ENCODE data around the gene IQGAP2.

Gene IQGAP2

GRCh38 chr5:76689321-76690036, 286.4 kb downstream of the IQGAP2 start:
- Histone ChIP-seq H3K27me3 (ENCODE audit: low read depth, low read length) (no peaks in the 10 kb centered on the region), H3K27ac (ENCODE audit: low read length) (no peak overlapping the region), H3K4me3 (ENCODE audit: low read depth in 1 of 2, low read length in 2 of 2) (no peak overlapping the region), H3K9me3 (ENCODE audit: control insufficient read depth in 1 of 2, low read length in 2 of 2) (no peaks in the 10 kb centered on the region), H3K4me1 (ENCODE audit: control insufficient read depth in 1 of 2, insufficient read depth in 2 of 2, low read length in 2 of 2) (peaks cover 0 to 4% of the 10 kb centered on the region in 2 donors), H3K36me3 (ENCODE audit: control insufficient read depth in 1 of 2, insufficient read depth in 2 of 2, low read length in 2 of 2) (peaks cover 0 to 8% of the 10 kb centered on the region in 2 donors)

GRCh38 chr5:76690037-76690679, 287.1 kb downstream of the IQGAP2 start:
- Histone ChIP-seq H3K27ac (ENCODE audit: low read length) (no peak overlapping the region), H3K27me3 (ENCODE audit: low read depth, low read length) (no peaks in the 10 kb centered on the region), H3K9me3 (ENCODE audit: control insufficient read depth in 1 of 2, low read length in 2 of 2) (no peaks in the 10 kb centered on the region)

GRCh38 chr5:76690704-76691466, 287.8 kb downstream of the IQGAP2 start:
- Histone ChIP-seq H3K4me3 (ENCODE audit: low read depth in 1 of 2, low read length in 2 of 2) (no peak overlapping the region), H3K9me3 (ENCODE audit: control insufficient read depth in 1 of 2, low read length in 2 of 2) (no peaks in the 10 kb centered on the region), H3K36me3 (ENCODE audit: control insufficient read depth in 1 of 2, insufficient read depth in 2 of 2, low read length in 2 of 2) (peaks cover 0 to 1% of the 10 kb centered on the region in 2 donors), H3K4me1 (ENCODE audit: control insufficient read depth in 1 of 2, insufficient read depth in 2 of 2, low read length in 2 of 2) (peaks cover 0 to 4% of the 10 kb centered on the region in 2 donors), H3K27ac (ENCODE audit: low read length) (no peak overlapping the region), H3K27me3 (ENCODE audit: low read depth, low read length) (no peaks in the 10 kb centered on the region)

More at GRCh38 chr5:76690037-76690679, 287.1 kb downstream of the IQGAP2 start:
- Histone ChIP-seq H3K4me3 (ENCODE audit: low read depth in 1 of 2, low read length in 2 of 2) (no peak overlapping the region), H3K4me1 (ENCODE audit: control insufficient read depth in 1 of 2, insufficient read depth in 2 of 2, low read length in 2 of 2) (peaks cover 0 to 4% of the 10 kb centered on the region in 2 donors), H3K36me3 (ENCODE audit: control insufficient read depth in 1 of 2, insufficient read depth in 2 of 2, low read length in 2 of 2) (peaks cover 0 to 5% of the 10 kb centered on the region in 2 donors)

GRCh38 chr5:76691467-76692273, 288.6 kb downstream of the IQGAP2 start:
- Histone ChIP-seq H3K9me3 (ENCODE audit: control insufficient read depth in 1 of 2, low read length in 2 of 2) (no peaks in the 10 kb centered on the region), H3K36me3 (ENCODE audit: control insufficient read depth in 1 of 2, insufficient read depth in 2 of 2, low read length in 2 of 2) (peaks cover 0 to 6% of the 10 kb centered on the region in 2 donors), H3K4me1 (ENCODE audit: control insufficient read depth in 1 of 2, insufficient read depth in 2 of 2, low read length in 2 of 2) (peaks cover 0 to 4% of the 10 kb centered on the region in 2 donors), H3K27me3 (ENCODE audit: low read depth, low read length) (no peaks in the 10 kb centered on the region), H3K4me3 (ENCODE audit: low read depth in 1 of 2, low read length in 2 of 2) (no peak overlapping the region), H3K27ac (ENCODE audit: low read length) (no peak overlapping the region)

GRCh38 chr5:76692274-76692540, 289.1 kb downstream of the IQGAP2 start:
- H3K27ac ChIP-seq (ENCODE audit: low read length) = no peak overlapping the region
- H3K9me3 ChIP-seq (ENCODE audit: control insufficient read depth in 1 of 2, low read length in 2 of 2) = no peaks in the 10 kb centered on the region
- H3K4me1 ChIP-seq (ENCODE audit: control insufficient read depth in 1 of 2, insufficient read depth in 2 of 2, low read length in 2 of 2) = peaks cover 0 to 4% of the 10 kb centered on the region in 2 donors
- no peaks in the 10 kb centered on the region for H3K27me3 ChIP-seq (ENCODE audit: low read depth, low read length)
- H3K4me3 ChIP-seq (ENCODE audit: low read depth in 1 of 2, low read length in 2 of 2) = no peak overlapping the region
- H3K36me3 ChIP-seq (ENCODE audit: control insufficient read depth in 1 of 2, insufficient read depth in 2 of 2, low read length in 2 of 2) = peaks cover 0 to 6% of the 10 kb centered on the region in 2 donors

- Histone ChIP-seq H3K4me3 (ENCODE audit: low read depth in 1 of 2, low read length in 2 of 2) (no peak overlapping the region), H3K27me3 (ENCODE audit: low read depth, low read length) (no peaks in the 10 kb centered on the region), H3K27ac (ENCODE audit: low read length) (no peak overlapping the region), H3K36me3 (ENCODE audit: control insufficient read depth in 1 of 2, insufficient read depth in 2 of 2, low read length in 2 of 2) (peaks cover 0 to 6% of the 10 kb centered on the region in 2 donors), H3K4me1 (ENCODE audit: control insufficient read depth in 1 of 2, insufficient read depth in 2 of 2, low read length in 2 of 2) (peaks cover 0 to 4% of the 10 kb centered on the region in 2 donors), H3K9me3 (ENCODE audit: control insufficient read depth in 1 of 2, low read length in 2 of 2) (no peaks in the 10 kb centered on the region)
Observed at GRCh38 chr5:76692651-76693050, 289.6 kb downstream of the IQGAP2 start.

- H3K27me3 ChIP-seq (ENCODE audit: low read depth, low read length) = no peaks in the 10 kb centered on the region
- H3K27ac ChIP-seq (ENCODE audit: low read length) = no peak overlapping the region
- H3K4me1 ChIP-seq (ENCODE audit: control insufficient read depth in 1 of 2, insufficient read depth in 2 of 2, low read length in 2 of 2) = peaks cover 0 to 4% of the 10 kb centered on the region in 2 donors
- H3K4me3 ChIP-seq (ENCODE audit: low read depth in 1 of 2, low read length in 2 of 2) = no peak overlapping the region
- peaks cover 0 to 11% of the 10 kb centered on the region in 2 donors for H3K36me3 ChIP-seq (ENCODE audit: control insufficient read depth in 1 of 2, insufficient read depth in 2 of 2, low read length in 2 of 2)
- H3K9me3 ChIP-seq (ENCODE audit: control insufficient read depth in 1 of 2, low read length in 2 of 2) = no peaks in the 10 kb centered on the region
Observed at GRCh38 chr5:76693141-76693540, 290.1 kb downstream of the IQGAP2 start.

- peaks cover 0 to 11% of the 10 kb centered on the region in 2 donors for H3K36me3 ChIP-seq (ENCODE audit: control insufficient read depth in 1 of 2, insufficient read depth in 2 of 2, low read length in 2 of 2)
- no peak overlapping the region for H3K27ac ChIP-seq (ENCODE audit: low read length)
- H3K4me3 ChIP-seq (ENCODE audit: low read depth in 1 of 2, low read length in 2 of 2) = no peak overlapping the region
- H3K27me3 ChIP-seq (ENCODE audit: low read depth, low read length) = no peaks in the 10 kb centered on the region
- peaks cover 0 to 4% of the 10 kb centered on the region in 2 donors for H3K4me1 ChIP-seq (ENCODE audit: control insufficient read depth in 1 of 2, insufficient read depth in 2 of 2, low read length in 2 of 2)
- H3K9me3 ChIP-seq (ENCODE audit: control insufficient read depth in 1 of 2, low read length in 2 of 2) = no peaks in the 10 kb centered on the region
Observed at GRCh38 chr5:76694317-76694716, 291.2 kb downstream of the IQGAP2 start.

- no peak overlapping the region for H3K4me3 ChIP-seq (ENCODE audit: low read depth in 1 of 2, low read length in 2 of 2)
- peaks cover 0 to 11% of the 10 kb centered on the region in 2 donors for H3K36me3 ChIP-seq (ENCODE audit: control insufficient read depth in 1 of 2, insufficient read depth in 2 of 2, low read length in 2 of 2)
- peaks cover 0 to 4% of the 10 kb centered on the region in 2 donors for H3K4me1 ChIP-seq (ENCODE audit: control insufficient read depth in 1 of 2, insufficient read depth in 2 of 2, low read length in 2 of 2)
- no peak overlapping the region for H3K27ac ChIP-seq (ENCODE audit: low read length)
- no peaks in the 10 kb centered on the region for H3K27me3 ChIP-seq (ENCODE audit: low read depth, low read length)
- no peaks in the 10 kb centered on the region for H3K9me3 ChIP-seq (ENCODE audit: control insufficient read depth in 1 of 2, low read length in 2 of 2)
Observed at GRCh38 chr5:76695346-76695745, 292.3 kb downstream of the IQGAP2 start.

- H3K27ac ChIP-seq (ENCODE audit: low read length) = no peak overlapping the region
- H3K27me3 ChIP-seq (ENCODE audit: low read depth, low read length) = no peaks in the 10 kb centered on the region
- peaks cover 0 to 2% of the 10 kb centered on the region in 2 donors for H3K4me1 ChIP-seq (ENCODE audit: control insufficient read depth in 1 of 2, insufficient read depth in 2 of 2, low read length in 2 of 2)
- H3K9me3 ChIP-seq (ENCODE audit: control insufficient read depth in 1 of 2, low read length in 2 of 2) = no peaks in the 10 kb centered on the region
- no peak overlapping the region for H3K4me3 ChIP-seq (ENCODE audit: low read depth in 1 of 2, low read length in 2 of 2)
- H3K36me3 ChIP-seq (ENCODE audit: control insufficient read depth in 1 of 2, insufficient read depth in 2 of 2, low read length in 2 of 2) = peaks cover 0 to 11% of the 10 kb centered on the region in 2 donors
Observed at GRCh38 chr5:76696251-76696650, 293.2 kb downstream of the IQGAP2 start.

- peaks cover 0 to 11% of the 10 kb centered on the region in 2 donors for H3K36me3 ChIP-seq (ENCODE audit: control insufficient read depth in 1 of 2, insufficient read depth in 2 of 2, low read length in 2 of 2)
- H3K27me3 ChIP-seq (ENCODE audit: low read depth, low read length) = no peaks in the 10 kb centered on the region
- no peak overlapping the region for H3K4me3 ChIP-seq (ENCODE audit: low read depth in 1 of 2, low read length in 2 of 2)
- H3K4me1 ChIP-seq (ENCODE audit: control insufficient read depth in 1 of 2, insufficient read depth in 2 of 2, low read length in 2 of 2) = no peaks in the 10 kb centered on the region
- no peaks in the 10 kb centered on the region for H3K9me3 ChIP-seq (ENCODE audit: control insufficient read depth in 1 of 2, low read length in 2 of 2)
- H3K27ac ChIP-seq (ENCODE audit: low read length) = no peak overlapping the region
Observed at GRCh38 chr5:76697670-76698069, 294.6 kb downstream of the IQGAP2 start.

All from muscle layer of duodenum (tissue), 2 donors.